H1 (cell line): ENCODE data around the gene NCAPG. TPM values are rescaled to one million over a fixed set of nuclear protein-coding genes. Genes with fewer than 3 reads are reported as not detected.

ENCODE experiments used
- ASH2L ChIP-seq: fragments of 200-600, 300-600 bp; sonication (generic); IDR thresholded peaks from one replicate; pipeline ENCODE4 v1.7.1; 2017; ENCODE audit warnings: low read length
- CBX5 ChIP-seq: fragments of 300-800, 300-1000 bp; sonication (generic); IDR thresholded peaks from 2 replicates; pipeline ENCODE4 v1.7.1; 2016; ENCODE audit warnings: antibody characterized with exemption, low read length, low read depth
- CHD1 ChIP-seq: IDR thresholded peaks from 2 replicates; pipeline ENCODE4 v1.6.1; 2012; ENCODE audit warnings: low read depth, low read length, improper control_type of control experiment
- CHD7 ChIP-seq: fragments of 300-600 bp; sonication (generic); IDR thresholded peaks from 2 replicates; pipeline ENCODE4 v1.7.1; 2012; ENCODE audit warnings: low read length, moderate library complexity, mild to moderate bottlenecking, inconsistent platforms; ENCODE audit not compliant: insufficient replicate concordance
- EGR1 ChIP-seq: IDR thresholded peaks from 2 replicates; pipeline ENCODE4 v1.6.1; 2011; ENCODE audit warnings: low read depth, low read length, borderline replicate concordance
- JUN ChIP-seq: IDR thresholded peaks from 2 replicates; pipeline ENCODE4 v1.6.1; 2011; ENCODE audit warnings: low read depth, mild to moderate bottlenecking, improper control_type of control experiment, low read length
- PHF8 ChIP-seq: fragments of 200-600 bp; sonication (generic); conservative IDR thresholded peaks from 2 replicates; pipeline ENCODE4 v1.7.1; 2012; ENCODE audit warnings: low read depth, mild to moderate bottlenecking, inconsistent platforms, low read length, moderate library complexity
- SP2 ChIP-seq: IDR thresholded peaks from 2 replicates; pipeline ENCODE4 v1.6.1; 2012; ENCODE audit warnings: mild to moderate bottlenecking, low read length, inconsistent platforms
- polyA plus RNA-seq, 7 experiments: library from polyadenylated mRNA; depleted of rRNA in 3 of 7; stranded (reverse) in 5 of 7; unstranded in 2 of 7; fragments of >200 nt in 5 of 7; fragments of 200-250 nt in 2 of 7; gene quantifications; 1 replicate in 5 of 7; 2 replicates in 1 of 7; 4 replicates in 1 of 7; pipeline versions ENCODE4 v1.2.1 to v1.2.3, GENCODE V29; 2011 to 2013; ENCODE audit warnings: missing spikeins in 2 of 7, mixed read lengths in 2 of 7
- total RNA-seq: library from RNA; stranded (reverse); fragmentation: NEBNext Ultra II Directional; extraction: Animal tissue kit (Norgen Biotek cat#: 25700); gene quantifications from 2 replicates; pipeline ENCODE4 v1.2.1, GENCODE V29; 2021

Gene NCAPG
- total and polyA plus RNA-seq, 2 of the 8 experiments (the other 6 are each of a cell fraction or from before 2014, with no cell fraction given), result 12.9 to 52.3 TPM

DNA sequence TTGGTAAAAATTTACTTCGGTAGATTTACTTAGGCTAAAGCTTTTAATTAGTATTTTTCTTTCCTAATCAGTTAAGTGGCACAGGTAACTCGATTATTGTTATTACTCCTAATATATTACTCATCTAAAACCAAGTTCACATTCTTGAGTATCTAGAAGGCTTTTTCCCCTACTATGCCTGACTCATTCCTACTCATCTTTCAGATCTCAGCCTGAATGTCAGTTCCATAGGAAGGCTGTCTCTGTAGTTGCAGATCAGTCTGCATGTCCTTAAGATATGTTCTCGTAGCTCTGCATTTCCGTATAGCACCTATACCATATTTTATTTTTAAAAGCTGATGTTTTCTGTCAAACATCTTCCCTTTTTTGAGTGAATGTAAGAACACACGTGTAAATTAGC, 23.5 kb upstream of the NCAPG start (continued):
- TF ChIP-seq CHD1 (no peak), ASH2L (no peak), SP2 (no peak), EGR1 (no peak), JUN (no peak), CBX5 (no peak), CHD7 (no peak), PHF8 (no peak)
